ENCODE results near the gene IMMP2L. TPM values are rescaled to one million over a fixed set of nuclear protein-coding genes. Genes with fewer than 3 reads are reported as not detected.
"Not testable (repeated sequence)": the region's sequence is repeated elsewhere in the genome, so short reads cannot be mapped to it uniquely, and the experiment has no call there.

IMMP2L gene
- total RNA-seq, 1 donor from 2014 or later, result 13.8 TPM

GRCh38 chr7:110975486-110975885, 586.8 kb downstream of the IMMP2L start:
- DNase-seq (ENCODE audit: low spot score) (no peak), ATAC-seq (no peak)

DNA sequence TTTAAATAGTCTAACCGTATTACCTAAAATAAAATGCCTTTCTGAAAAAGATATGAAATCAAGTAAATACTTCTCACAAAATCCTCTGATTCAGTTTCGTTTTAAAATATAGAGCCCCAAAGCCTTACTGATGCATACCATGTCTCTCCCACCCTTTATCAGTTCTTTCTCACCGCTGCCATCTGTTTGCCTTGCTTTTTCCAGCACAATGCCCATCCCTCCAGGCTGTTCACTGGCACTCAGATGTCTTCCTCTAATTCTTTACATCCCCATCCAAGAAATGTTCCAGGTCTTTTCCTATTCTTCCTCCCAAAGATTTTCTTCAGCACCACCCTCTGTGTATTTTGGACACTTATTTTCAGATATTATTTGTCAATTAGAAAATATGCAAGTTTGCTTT, 587.9 kb downstream of the IMMP2L start:
- ATAC-seq (no peak), DNase-seq (ENCODE audit: low spot score) (no peak)

- ATAC-seq (no peak), DNase-seq (ENCODE audit: low spot score) (no peak)
Measured at GRCh38 chr7:110973196-110973990, 588.9 kb downstream of the IMMP2L start.

GRCh38 chr7:110964775-110965174, 597.5 kb downstream of the IMMP2L start:
- ATAC-seq, result no peak
- no peak for DNase-seq (ENCODE audit: low spot score)

GRCh38 chr7:110962826-110963225, 599.5 kb downstream of the IMMP2L start:
- DNase-seq (ENCODE audit: low spot score) (no peak), ATAC-seq (no peak)

- ATAC-seq (no peak), DNase-seq (ENCODE audit: low spot score) (no peak)
Measured at GRCh38 chr7:110962374-110962773, 599.9 kb downstream of the IMMP2L start.

DNA sequence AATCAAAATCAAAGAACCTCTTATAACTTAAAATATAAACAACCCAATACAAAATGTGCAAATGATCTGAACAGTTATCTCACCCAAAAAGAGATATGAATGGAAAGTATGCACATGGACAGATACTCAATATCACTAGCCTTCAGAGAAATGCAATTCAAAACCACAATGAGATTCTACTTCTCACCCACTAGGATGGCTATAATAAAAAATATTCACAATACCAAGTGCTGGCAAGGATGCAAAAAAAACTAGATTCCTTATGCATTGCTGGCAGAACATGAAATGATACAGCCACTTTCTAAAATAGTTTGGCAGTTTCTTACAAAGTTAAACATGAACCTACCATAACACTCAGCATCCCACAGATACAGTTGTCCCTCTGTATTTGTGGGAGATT, 601.5 kb downstream of the IMMP2L start:
- ATAC-seq (no peak), DNase-seq (ENCODE audit: low spot score) (no peak)

DNA sequence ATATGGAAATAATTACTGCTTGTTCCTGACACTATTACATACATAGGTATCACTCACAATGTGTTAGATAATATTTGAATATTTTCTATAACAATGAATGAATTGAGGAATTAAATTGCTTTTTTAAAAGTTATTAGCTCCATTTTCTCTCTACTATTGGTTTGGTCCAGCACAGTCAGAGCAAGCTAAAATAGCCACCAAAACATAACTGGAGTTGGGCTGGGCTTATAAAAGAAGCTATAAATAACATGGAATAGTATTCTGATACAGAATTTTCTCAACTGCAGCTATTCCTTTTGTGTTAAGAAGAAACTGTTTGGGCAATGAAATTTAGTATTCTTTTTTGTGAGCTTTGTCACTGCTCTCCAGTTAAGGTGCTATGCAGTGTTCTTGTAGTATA, 614.0 kb downstream of the IMMP2L start:
- DNase-seq (ENCODE audit: low spot score) (no peak), ATAC-seq (no peak)

DNA sequence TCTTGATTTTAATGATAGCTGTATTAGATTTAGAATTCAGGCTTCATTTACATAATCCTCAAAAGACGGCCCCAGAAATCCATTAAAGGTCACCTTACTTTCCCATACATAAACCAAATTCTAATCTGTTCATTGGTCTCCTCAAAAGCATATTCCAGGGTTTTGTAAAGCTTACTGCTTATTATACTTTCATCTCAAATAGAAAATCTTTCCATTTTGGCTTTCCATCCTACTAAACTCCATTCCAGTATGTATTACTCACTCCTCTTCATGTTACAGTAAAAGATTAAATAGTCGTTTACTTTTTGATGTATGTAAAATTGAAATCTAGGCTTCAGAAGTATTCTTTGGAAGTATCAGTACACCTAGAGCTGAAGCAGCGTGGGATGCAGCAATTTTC, 614.9 kb downstream of the IMMP2L start:
- ATAC-seq, result no peak
- no peak for DNase-seq (ENCODE audit: low spot score)

- ATAC-seq, result no peak
- DNase-seq (ENCODE audit: low spot score), result no peak
Measured at GRCh38 chr7:110944966-110945644, 617.2 kb downstream of the IMMP2L start.

DNA sequence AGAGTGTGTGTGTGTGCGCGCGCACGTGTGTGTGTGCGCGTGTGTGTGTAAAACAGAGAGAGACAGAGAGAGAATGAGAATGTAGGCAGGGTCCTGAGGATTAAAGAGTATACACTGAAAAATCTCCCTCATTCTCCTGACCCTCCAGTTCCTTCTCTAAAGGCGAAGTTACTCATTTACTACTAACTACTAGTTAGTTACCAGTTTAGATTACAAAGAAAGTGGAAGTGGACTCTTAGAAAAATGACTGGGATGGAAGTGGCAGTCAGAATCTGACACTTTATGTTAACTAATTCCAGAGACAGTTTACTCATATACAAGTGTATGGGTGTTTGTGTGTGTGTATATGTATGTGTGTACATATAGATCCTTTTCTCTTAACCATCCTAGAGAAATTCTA, 617.8 kb downstream of the IMMP2L start:
- ATAC-seq, result no peak
- no peak for DNase-seq (ENCODE audit: low spot score)

GRCh38 chr7:110943701-110944345, 618.5 kb downstream of the IMMP2L start:
- no peak for DNase-seq (ENCODE audit: low spot score)
- ATAC-seq, result no peak

GRCh38 chr7:110941385-110941784, 620.9 kb downstream of the IMMP2L start:
- ATAC-seq (no peak), DNase-seq (ENCODE audit: low spot score) (no peak)

DNA sequence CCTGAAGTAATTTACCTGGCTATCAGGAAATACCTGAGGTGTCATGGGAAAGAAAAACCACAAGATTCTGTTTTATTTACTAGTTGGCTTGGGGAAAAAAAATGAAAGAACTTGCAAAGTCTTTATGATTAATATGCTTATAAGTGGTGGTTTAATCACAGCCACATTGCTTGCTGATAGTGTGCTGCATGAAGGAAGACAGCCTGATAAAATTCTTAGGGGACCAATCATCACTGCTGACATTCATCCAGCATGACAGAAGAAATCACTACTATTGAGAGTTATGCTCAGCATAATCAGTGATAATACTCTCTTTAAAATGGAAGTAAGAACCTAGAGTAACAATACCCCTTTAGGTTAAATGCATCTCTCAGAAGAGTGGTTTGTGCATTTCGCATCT, 621.5 kb downstream of the IMMP2L start:
- ATAC-seq (no peak), DNase-seq (ENCODE audit: low spot score) (no peak)

DNA sequence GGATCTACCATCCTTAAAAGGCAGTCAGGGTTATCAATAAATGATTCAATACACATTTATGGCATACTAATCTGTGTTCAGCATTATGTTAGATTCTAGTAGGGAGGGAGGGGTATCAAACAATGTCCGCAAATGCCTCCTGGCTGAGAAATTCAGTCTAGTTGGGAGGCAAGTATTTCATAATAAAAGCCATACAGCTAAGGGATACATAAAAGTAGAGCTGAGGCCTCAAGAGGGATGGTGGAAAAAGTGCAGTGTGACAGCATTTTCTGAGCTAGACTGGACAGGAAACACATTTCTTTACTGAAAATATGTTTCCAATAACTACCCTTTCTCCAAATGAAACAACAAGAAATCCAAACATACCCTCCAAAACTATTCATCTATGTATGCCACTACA, 624.1 kb downstream of the IMMP2L start:
- DNase-seq (ENCODE audit: low spot score) (no peak), ATAC-seq (no peak)

- DNase-seq (ENCODE audit: low spot score); ATAC-seq: not testable (repeated sequence)
Measured at GRCh38 chr7:110936665-110937064, 625.6 kb downstream of the IMMP2L start.

DNA sequence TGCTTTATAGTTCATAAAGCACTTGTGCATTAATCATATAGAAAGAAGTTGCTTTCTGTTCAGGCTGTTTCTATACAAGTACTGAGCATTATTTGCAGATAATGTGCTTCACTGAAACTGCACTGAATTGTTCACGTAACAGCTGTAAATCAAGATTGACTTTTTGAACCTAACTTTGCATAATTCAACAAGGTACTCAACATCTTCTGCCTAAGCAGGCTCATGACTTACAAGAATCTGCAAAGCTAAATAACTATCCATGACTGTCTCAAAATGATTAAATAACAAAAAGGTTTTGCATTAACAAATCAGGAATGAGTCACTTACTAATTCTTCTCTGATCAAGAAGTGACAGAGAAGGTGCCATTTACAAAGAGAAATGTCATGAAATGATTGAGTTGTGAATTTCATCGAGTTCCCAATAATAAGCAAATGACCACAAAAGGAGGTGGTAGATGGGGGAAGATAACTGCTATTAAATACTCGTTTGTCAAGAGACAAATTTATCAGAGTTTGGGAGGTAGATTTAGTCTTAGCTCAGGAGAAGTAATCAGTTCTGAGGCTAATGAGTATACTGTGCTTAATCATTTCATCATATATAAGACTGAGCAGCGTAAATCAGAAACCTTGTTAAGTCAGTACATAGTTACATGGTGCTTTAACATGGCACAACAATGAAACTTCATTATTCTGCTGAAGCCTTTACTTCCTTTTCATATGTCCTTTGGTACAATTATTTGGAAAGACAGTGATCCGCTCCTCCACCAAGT, 632.6 kb downstream of the IMMP2L start:
- DNase-seq (ENCODE audit: low spot score) (no peak), ATAC-seq (no peak)

GRCh38 chr7:110922906-110923305, 639.4 kb downstream of the IMMP2L start:
- no peak for DNase-seq (ENCODE audit: low spot score)
- no peak for ATAC-seq

DNA sequence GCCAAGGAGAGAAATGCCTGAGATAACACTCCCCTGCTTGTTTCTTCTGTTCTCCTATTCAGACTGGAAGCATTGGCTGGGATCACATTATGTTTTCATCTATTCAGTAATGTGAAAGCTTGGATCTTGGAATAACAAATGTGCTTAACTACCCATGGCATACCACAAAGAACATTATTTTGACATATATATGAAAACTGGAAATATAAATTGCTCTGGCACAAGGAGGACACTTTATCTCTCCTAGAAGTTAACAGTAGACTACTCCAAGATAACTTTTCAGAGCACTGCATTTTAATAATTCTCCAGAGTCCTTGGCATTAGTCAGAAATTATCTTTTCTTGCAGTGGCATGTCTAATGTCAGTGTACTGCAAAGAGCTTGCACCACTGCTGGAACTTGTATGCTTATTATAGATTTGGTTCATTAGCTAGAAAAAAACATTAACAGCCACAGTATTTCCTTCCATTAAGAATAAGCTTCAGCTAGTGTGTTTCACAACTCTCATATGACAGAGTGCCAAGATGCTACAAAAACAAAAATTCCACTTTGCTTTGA, 640.6 kb downstream of the IMMP2L start:
- DNase-seq (ENCODE audit: low spot score) (no peak), ATAC-seq (no peak)

DNA sequence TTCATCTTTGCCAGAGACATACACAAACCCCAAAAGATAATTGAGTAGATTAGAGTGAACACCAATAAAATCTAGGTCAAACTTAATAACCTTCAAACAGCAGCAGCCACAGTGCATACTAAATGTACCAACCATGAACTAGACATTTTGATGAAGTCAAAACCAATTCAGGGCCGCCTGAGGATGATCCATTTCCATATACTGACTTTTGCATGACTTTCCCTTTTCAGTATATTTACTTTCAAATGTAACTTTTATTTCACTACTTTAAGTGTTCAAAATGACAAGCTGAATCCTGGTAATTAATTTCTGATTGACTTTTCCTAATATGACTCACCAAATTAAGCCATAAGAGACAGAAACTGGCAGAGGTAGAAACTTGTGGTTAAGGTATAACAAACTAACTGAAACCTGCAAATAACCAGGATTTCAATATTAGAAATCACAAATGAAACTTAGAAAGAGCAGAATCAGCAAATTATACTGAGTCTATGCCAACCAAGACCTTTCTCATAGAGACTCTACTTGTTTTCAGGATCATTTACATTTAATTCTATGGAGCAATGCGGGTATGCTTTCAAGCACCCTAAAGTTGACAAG, 643.2 kb downstream of the IMMP2L start:
- DNase-seq (ENCODE audit: low spot score), result no peak
- no peak for ATAC-seq

- no peak for DNase-seq (ENCODE audit: low spot score)
- no peak for ATAC-seq
Measured at GRCh38 chr7:110914263-110914662, 648.0 kb downstream of the IMMP2L start.

All from left lobe of liver (tissue), 2 donors.